GM10248 (cell line): ENCODE data around the gene CBR3.
"Not testable (repeated sequence)": the region's sequence is repeated elsewhere in the genome, so short reads cannot be mapped to it uniquely, and the experiment has no call there.

Source experiments
- CTCF ChIA-PET: fragments of 300-600 bp; sonication (Branson Sonifier 250); formaldehyde crosslinking; extraction: SDS; loops from one replicate; lab custom pipeline; 2021; ENCODE audit warnings: antibody characterized with exemption; lab: Yijun Ruan, JAX
- POLR2A ChIA-PET: fragments of 350-650 bp; sonication (Branson Sonifier 250); formaldehyde crosslinking; extraction: SDS; loops from one replicate; lab custom pipeline; 2020; ENCODE audit warnings: antibody characterized with exemption; lab: Yijun Ruan, JAX
- DNase-seq: peaks from one replicate; pipeline ENCODE4 v3.0.0; 2012; ENCODE audit errors: extremely low spot score
- CTCF ChIP-seq: IDR thresholded peaks from 2 replicates; pipeline ENCODE4 v1.5.1; 2012; ENCODE audit warnings: mild to moderate bottlenecking, low read depth; ENCODE audit errors: extremely low read depth, missing control alignments, control extremely low read depth

Gene CBR3

DNA sequence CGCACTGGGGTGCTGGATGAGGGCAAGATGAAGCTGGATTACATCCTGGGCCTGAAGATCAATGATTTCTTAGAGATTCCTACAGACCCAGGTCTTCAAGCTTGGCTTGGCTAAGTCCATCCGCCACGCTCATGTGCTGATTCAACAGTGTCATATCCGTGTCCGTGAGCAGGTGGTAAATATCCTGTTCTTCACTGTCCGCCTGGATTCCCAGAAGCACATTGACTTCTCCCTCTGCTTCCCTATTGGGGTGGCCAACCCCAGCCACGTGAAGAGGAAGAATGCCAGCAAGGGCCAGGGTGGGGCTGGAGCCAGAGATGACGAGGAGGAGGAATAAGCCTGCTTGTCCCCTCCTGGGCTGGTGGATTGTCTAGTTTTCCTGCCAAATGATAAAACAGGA is 2.2 kb upstream of the CBR3 start:
- POLR2A ChIA-PET = no interaction called here
- no peak for TF ChIP-seq CTCF
- CTCF ChIA-PET = interaction anchor here (0.7 to 1.0 kb wide), 2 partner anchors 8 to 20 kb away, joined by 3 read pairs; no protein-coding TSS in a partner anchor
- DNase-seq = no peak

- POLR2A ChIA-PET = no interaction called here
- CTCF ChIA-PET = interaction anchor here (0.8 to 3.3 kb wide), 6 partner anchors 10 to 195 kb away, joined by 3 to 11 read pairs (median 4); partner anchors contain the start of gene MORC3
- no peak for TF ChIP-seq CTCF
- peak; percentile 72 for DNase-seq
Observed at GRCh38 chr21:36135391-36136102, 668 bp downstream of the CBR3 start.

DNA sequence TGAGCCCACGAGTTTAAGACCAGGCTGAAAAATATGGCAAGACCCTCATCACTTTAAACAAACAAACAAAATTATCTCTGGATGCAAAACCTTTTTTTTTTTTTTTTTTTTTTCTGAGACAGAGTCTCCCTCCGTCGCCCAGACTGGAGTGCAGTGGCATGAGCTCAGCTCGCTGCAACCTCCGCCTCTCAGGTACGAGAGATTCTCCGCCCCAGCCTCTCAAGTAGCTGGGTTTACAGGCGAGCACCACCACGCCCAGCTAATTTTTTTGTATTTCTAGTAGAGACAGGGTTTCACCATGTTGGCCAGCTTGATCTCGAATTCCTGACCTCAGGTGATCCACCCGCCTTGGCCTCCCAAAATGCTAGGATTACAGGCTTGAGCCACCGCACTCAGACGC is 4.9 kb downstream of the CBR3 start:
- POLR2A ChIA-PET = not testable (repeated sequence)
- CTCF ChIA-PET = interaction anchor here (1.2 to 6.2 kb wide), 8 partner anchors 13 to 250 kb away, joined by 3 to 61 read pairs (median 11); no protein-coding TSS in a partner anchor

DNA sequence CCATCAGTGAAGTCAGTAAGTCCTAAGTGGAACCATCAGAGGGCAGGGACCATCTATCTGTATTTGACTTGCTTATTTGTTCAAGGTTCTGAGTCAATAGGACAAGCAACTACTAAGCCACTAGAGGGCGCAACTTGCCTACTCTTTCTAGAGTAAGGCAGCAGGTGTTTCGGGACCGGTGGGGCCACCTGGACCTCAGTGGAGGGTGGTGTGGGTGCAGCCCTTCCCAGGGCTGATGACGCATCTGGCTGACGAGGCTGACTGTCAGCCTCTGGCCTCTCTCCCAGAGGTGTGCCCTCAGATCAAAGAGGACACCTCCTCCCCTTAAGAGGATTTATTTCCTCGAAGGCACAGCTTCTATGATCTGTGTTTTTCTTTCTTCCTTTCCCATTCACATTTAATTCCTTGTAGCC is 6.6 kb downstream of the CBR3 start:
- ChIA-PET CTCF (interaction anchor here (0.7 to 6.2 kb wide), 23 partner anchors 11 to 364 kb away, joined by 3 to 61 read pairs (median 4); partner anchors contain the start of gene MORC3), POLR2A (no interaction called here)
- peak; percentile 87 for TF ChIP-seq CTCF
- peak; percentile 74 for DNase-seq

More for the DNA sequence above, 4.9 kb downstream of the CBR3 start:
- not testable (repeated sequence) for DNase-seq

DNA sequence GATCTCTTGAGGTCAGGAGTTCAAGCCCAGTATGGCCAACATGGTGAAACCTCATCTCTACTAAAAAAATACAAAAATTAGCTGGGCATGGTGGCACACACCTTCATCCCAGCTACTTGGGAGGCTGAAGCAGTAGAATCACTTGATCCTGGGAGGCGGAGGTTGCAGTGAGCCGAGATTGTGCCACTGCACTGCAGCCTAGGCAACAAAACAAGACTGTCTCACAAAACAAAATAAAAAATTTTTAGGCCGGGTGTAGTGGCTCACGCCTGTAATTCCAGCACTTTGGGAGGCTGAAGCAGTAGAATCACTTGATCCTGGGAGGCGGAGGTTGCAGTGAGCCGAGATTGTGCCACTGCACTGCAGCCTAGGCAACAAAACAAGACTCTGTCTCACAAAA is 9.4 kb downstream of the CBR3 start:
- CTCF ChIA-PET = interaction anchor here (2.1 kb wide), 1 partner anchor 66 kb away, joined by 8 read pairs; no protein-coding TSS in a partner anchor
- DNase-seq, POLR2A ChIA-PET: not testable (repeated sequence)

- ChIA-PET POLR2A (no interaction called here), CTCF (interaction anchor here (1.5 kb wide), 1 partner anchor 185 kb away, joined by 5 read pairs; no protein-coding TSS in a partner anchor)
- no peak for DNase-seq
- no peak for TF ChIP-seq CTCF
Observed at GRCh38 chr21:36145259-36145658, 10.4 kb downstream of the CBR3 start.

DNA sequence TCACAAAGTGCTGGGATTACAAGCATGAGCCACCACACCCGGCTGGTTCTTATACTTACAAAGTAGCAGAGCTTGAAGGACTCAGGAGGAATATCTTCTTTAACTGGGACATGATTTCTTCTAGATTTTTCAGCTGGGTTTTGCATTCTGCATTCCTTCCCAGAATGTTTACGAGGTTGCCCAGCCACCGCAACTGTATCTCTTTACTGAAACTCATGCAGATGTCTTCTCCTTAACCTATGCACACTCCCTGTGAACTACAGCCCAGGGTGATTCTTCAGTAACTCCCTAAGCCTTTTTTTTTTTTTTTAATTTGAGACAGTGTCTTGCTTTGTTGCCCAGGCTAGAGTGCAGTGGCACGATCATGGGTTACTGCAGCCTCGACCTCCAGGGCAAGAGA is 13.0 kb downstream of the CBR3 start:
- ChIA-PET CTCF (no interaction called here), POLR2A (interaction anchor here (0.6 kb wide), 1 partner anchor 238 kb away, joined by 3 read pairs; no protein-coding TSS in a partner anchor)
- DNase-seq = no peak
- TF ChIP-seq CTCF = no peak
